ENCODE results near the gene PTPRM.

Gene PTPRM

DNA sequence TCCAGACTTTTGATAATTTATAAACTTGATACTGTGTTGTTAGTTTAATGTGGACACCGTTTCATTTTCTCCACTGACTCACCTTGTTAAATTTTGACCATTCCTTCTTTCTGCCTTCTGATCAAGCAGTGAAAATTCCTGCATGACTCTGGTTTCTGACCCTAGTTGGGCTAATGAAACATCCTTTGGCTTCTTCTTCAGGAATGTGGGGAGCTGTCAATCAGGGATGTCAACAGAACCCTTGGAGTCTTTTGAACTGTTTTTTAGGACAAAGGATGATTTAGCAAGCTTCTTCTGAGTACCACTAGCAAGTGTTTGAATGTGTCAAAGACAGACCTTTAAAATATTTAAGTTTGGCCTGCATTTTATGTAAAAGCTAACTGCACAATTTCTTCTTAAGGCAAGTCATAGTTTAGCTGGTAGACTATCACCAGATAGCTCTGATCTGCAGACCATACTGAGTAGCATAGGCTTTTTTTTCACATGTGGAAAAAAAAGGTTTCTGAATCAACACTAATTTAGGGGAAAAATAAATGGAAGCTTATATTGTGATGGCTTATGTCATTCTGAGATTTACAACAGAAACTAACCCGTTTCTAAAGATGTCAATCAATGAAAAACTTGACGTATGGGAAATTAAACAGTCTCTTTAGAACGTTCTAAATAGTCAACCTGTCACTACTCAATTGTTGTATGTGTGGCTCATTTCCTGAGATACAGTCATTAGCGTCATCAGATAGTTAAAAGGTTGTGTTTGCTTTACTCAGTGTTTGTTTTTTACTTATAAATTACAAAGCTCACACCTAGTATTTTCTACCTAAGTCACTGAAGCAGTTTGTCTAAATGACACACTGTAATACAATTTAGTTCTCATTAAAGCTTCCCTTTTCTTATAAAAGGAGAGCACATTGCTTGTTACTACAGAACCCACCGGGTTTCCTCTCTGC is 311.4 kb downstream of the PTPRM start:
- Histone ChIP-seq H3K36me3 (ENCODE audit: control insufficient read depth in 1 of 2, insufficient read depth in 2 of 2, low read depth in 1 of 2, low read length in 2 of 2) (no peaks in the 10 kb centered on the region), H2BK12ac (ENCODE audit: low read length in 2 of 2) (no peak overlapping the region), H3K14ac (ENCODE audit: low read length in 2 of 2) (no peak overlapping the region), H3K27me3 (ENCODE audit: control insufficient read depth in 1 of 2, insufficient read depth in 1 of 2, low read length in 2 of 2) (no peaks in the 10 kb centered on the region), H3K4me1 (ENCODE audit: control insufficient read depth, insufficient read depth, low read depth, low read length) (peaks cover 4% of the 10 kb centered on the region), H3K9me3 (ENCODE audit: control insufficient read depth, low read length) (no peaks in the 10 kb centered on the region), H3K27ac (ENCODE audit: low read length, poor library complexity, severe bottlenecking) (peak overlapping the region; percentile 68), H2BK120ac (ENCODE audit: low read depth, low read length) (no peak overlapping the region), H3K18ac (ENCODE audit: low read depth in 1 of 2, low read length in 2 of 2) (no peak overlapping the region), H3K4me2 (ENCODE audit: low read length, poor library complexity, severe bottlenecking) (no peak overlapping the region), H2BK15ac (ENCODE audit: low read depth, poor library complexity, severe bottlenecking) (no peak overlapping the region), H3K9ac (ENCODE audit: low read length) (no peak overlapping the region), H3K23ac (ENCODE audit: low read length in 2 of 2) (no peak overlapping the region), H3K4ac (ENCODE audit: low read depth in 1 of 2, low read length in 2 of 2) (no peak overlapping the region), H3K4me3 (ENCODE audit: insufficient read depth in 1 of 2, low read depth in 1 of 2, low read length in 2 of 2) (no peak overlapping the region), H4K8ac (ENCODE audit: low read length) (no peak overlapping the region), H3K79me1 (replicated peaks; ENCODE audit: low read length, poor library complexity, severe bottlenecking) (peaks cover 12% of the 10 kb centered on the region), H2BK5ac (ENCODE audit: low read depth, low read length, poor library complexity, severe bottlenecking) (no peak overlapping the region), H4K91ac (ENCODE audit: low read length) (no peak overlapping the region), H2AK5ac (ENCODE audit: low read length, severe bottlenecking) (no peak overlapping the region), H2AFZ (ENCODE audit: low read depth, low read length) (no peak overlapping the region)
- no peak for DNase-seq
- 46% methylated on average over 3 of the region's 6 CpGs for WGBS

DNA sequence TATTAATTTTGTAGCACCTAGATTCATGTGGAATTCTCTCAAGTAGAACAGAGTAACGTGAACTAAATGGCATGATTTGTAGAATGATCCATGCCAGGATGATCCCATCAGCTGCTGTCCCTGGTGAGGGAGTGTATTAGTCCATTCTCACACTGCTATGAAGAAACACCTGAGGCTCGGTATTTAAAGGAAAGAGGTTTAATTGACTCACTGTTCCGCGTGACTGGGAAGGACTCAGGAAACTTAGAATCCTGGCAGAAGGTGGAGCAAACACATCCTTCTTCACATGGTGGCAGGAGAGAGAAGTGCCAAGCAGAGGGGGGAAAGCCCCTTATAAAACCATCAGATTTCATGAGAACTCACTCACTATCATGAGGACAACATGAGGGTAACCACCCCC is 312.6 kb downstream of the PTPRM start:
- no peak overlapping the region for H4K8ac ChIP-seq (ENCODE audit: low read length)
- H3K9me3 ChIP-seq (ENCODE audit: control insufficient read depth, low read length), result no peaks in the 10 kb centered on the region
- H3K36me3 ChIP-seq (ENCODE audit: control insufficient read depth in 1 of 2, insufficient read depth in 2 of 2, low read depth in 1 of 2, low read length in 2 of 2), result no peaks in the 10 kb centered on the region
- H2AK5ac ChIP-seq (ENCODE audit: low read length, severe bottlenecking), result peak overlapping the region; percentile 48
- peaks cover 19% of the 10 kb centered on the region for H3K79me1 ChIP-seq (replicated peaks; ENCODE audit: low read length, poor library complexity, severe bottlenecking)
- H3K4me1 ChIP-seq (ENCODE audit: control insufficient read depth, insufficient read depth, low read depth, low read length), result peaks cover 4% of the 10 kb centered on the region
- H3K27ac ChIP-seq (ENCODE audit: low read length, poor library complexity, severe bottlenecking), result no peak overlapping the region
- no peak overlapping the region for H3K18ac ChIP-seq (ENCODE audit: low read depth in 1 of 2, low read length in 2 of 2)
- H3K23ac ChIP-seq (ENCODE audit: low read length in 2 of 2), result no peak overlapping the region
- no peaks in the 10 kb centered on the region for H3K27me3 ChIP-seq (ENCODE audit: control insufficient read depth in 1 of 2, insufficient read depth in 1 of 2, low read length in 2 of 2)
- no peak overlapping the region for H3K4ac ChIP-seq (ENCODE audit: low read depth in 1 of 2, low read length in 2 of 2)
- WGBS, result 86% methylated on average over 4 of the region's 4 CpGs
- no peak overlapping the region for H4K91ac ChIP-seq (ENCODE audit: low read length)
- H3K4me2 ChIP-seq (ENCODE audit: low read length, poor library complexity, severe bottlenecking), result no peak overlapping the region
- H3K4me3 ChIP-seq (ENCODE audit: insufficient read depth in 1 of 2, low read depth in 1 of 2, low read length in 2 of 2), result no peak overlapping the region
- H3K9ac ChIP-seq (ENCODE audit: low read length), result no peak overlapping the region
- no peak overlapping the region for H2BK5ac ChIP-seq (ENCODE audit: low read depth, low read length, poor library complexity, severe bottlenecking)
- no peak for DNase-seq
- no peak overlapping the region for H2BK120ac ChIP-seq (ENCODE audit: low read depth, low read length)
- no peak overlapping the region for H3K14ac ChIP-seq (ENCODE audit: low read length in 2 of 2)
- H2AFZ ChIP-seq (ENCODE audit: low read depth, low read length), result no peak overlapping the region
- no peak overlapping the region for H2BK15ac ChIP-seq (ENCODE audit: low read depth, poor library complexity, severe bottlenecking)
- no peak overlapping the region for H2BK12ac ChIP-seq (ENCODE audit: low read length in 2 of 2)

- peak overlapping the region; percentile 34 for H3K4me2 ChIP-seq (ENCODE audit: low read length, poor library complexity, severe bottlenecking)
- H3K27ac ChIP-seq (ENCODE audit: low read length, poor library complexity, severe bottlenecking), result no peak overlapping the region
Measured at GRCh38 chr18:7885865-7886264, 318.7 kb downstream of the PTPRM start.

GRCh38 chr18:7886436-7886835 is 319.3 kb downstream of the PTPRM start:
- H3K23ac ChIP-seq (ENCODE audit: low read length in 2 of 2), result no peak overlapping the region
- no CpG with 5 or more reads among the region's 2 CpGs for WGBS

More at GRCh38 chr18:7885865-7886264, 318.7 kb downstream of the PTPRM start:
- H4K8ac ChIP-seq (ENCODE audit: low read length), result no peak overlapping the region
- no peak overlapping the region for H4K91ac ChIP-seq (ENCODE audit: low read length)
- H3K9ac ChIP-seq (ENCODE audit: low read length), result no peak overlapping the region
- no peaks in the 10 kb centered on the region for H3K9me3 ChIP-seq (ENCODE audit: control insufficient read depth, low read length)
- no peak overlapping the region for H2BK12ac ChIP-seq (ENCODE audit: low read length in 2 of 2)
- H3K4ac ChIP-seq (ENCODE audit: low read depth in 1 of 2, low read length in 2 of 2), result no peak overlapping the region
- H3K18ac ChIP-seq (ENCODE audit: low read depth in 1 of 2, low read length in 2 of 2), result no peak overlapping the region
- no peaks in the 10 kb centered on the region for H3K27me3 ChIP-seq (ENCODE audit: control insufficient read depth in 1 of 2, insufficient read depth in 1 of 2, low read length in 2 of 2)
- peak overlapping the region in 1 of 2 experiments; percentile 28 for H3K14ac ChIP-seq (ENCODE audit: low read length in 2 of 2)
- H3K36me3 ChIP-seq (ENCODE audit: control insufficient read depth in 1 of 2, insufficient read depth in 2 of 2, low read depth in 1 of 2, low read length in 2 of 2), result peaks cover 0 to 10% of the 10 kb centered on the region in 2 experiments
- no peak overlapping the region for H2BK15ac ChIP-seq (ENCODE audit: low read depth, poor library complexity, severe bottlenecking)
- no peak overlapping the region for H2AFZ ChIP-seq (ENCODE audit: low read depth, low read length)
- 61% methylated on average over 3 of the region's 5 CpGs for WGBS
- no peak overlapping the region for H3K4me3 ChIP-seq (ENCODE audit: insufficient read depth in 1 of 2, low read depth in 1 of 2, low read length in 2 of 2)
- H3K4me1 ChIP-seq (ENCODE audit: control insufficient read depth, insufficient read depth, low read depth, low read length), result no peaks in the 10 kb centered on the region
- no peak overlapping the region for H3K23ac ChIP-seq (ENCODE audit: low read length in 2 of 2)
- no peak overlapping the region for H2BK5ac ChIP-seq (ENCODE audit: low read depth, low read length, poor library complexity, severe bottlenecking)
- H3K79me1 ChIP-seq (replicated peaks; ENCODE audit: low read length, poor library complexity, severe bottlenecking), result peaks cover 35% of the 10 kb centered on the region
- H2AK5ac ChIP-seq (ENCODE audit: low read length, severe bottlenecking), result peak overlapping the region; percentile 85
- no peak for DNase-seq
- no peak overlapping the region for H2BK120ac ChIP-seq (ENCODE audit: low read depth, low read length)

More at GRCh38 chr18:7886436-7886835, 319.3 kb downstream of the PTPRM start:
- Histone ChIP-seq H2AFZ (ENCODE audit: low read depth, low read length) (no peak overlapping the region), H3K9me3 (ENCODE audit: control insufficient read depth, low read length) (no peaks in the 10 kb centered on the region), H3K9ac (ENCODE audit: low read length) (no peak overlapping the region), H4K8ac (ENCODE audit: low read length) (no peak overlapping the region), H2AK5ac (ENCODE audit: low read length, severe bottlenecking) (no peak overlapping the region), H3K79me1 (replicated peaks; ENCODE audit: low read length, poor library complexity, severe bottlenecking) (peaks cover 32% of the 10 kb centered on the region), H3K36me3 (ENCODE audit: control insufficient read depth in 1 of 2, insufficient read depth in 2 of 2, low read depth in 1 of 2, low read length in 2 of 2) (peaks cover 0 to 10% of the 10 kb centered on the region in 2 experiments), H2BK120ac (ENCODE audit: low read depth, low read length) (no peak overlapping the region), H4K91ac (ENCODE audit: low read length) (no peak overlapping the region), H2BK5ac (ENCODE audit: low read depth, low read length, poor library complexity, severe bottlenecking) (no peak overlapping the region), H3K14ac (ENCODE audit: low read length in 2 of 2) (no peak overlapping the region), H3K4me2 (ENCODE audit: low read length, poor library complexity, severe bottlenecking) (no peak overlapping the region), H3K18ac (ENCODE audit: low read depth in 1 of 2, low read length in 2 of 2) (no peak overlapping the region), H2BK15ac (ENCODE audit: low read depth, poor library complexity, severe bottlenecking) (no peak overlapping the region), H3K4ac (ENCODE audit: low read depth in 1 of 2, low read length in 2 of 2) (no peak overlapping the region), H2BK12ac (ENCODE audit: low read length in 2 of 2) (no peak overlapping the region), H3K4me3 (ENCODE audit: insufficient read depth in 1 of 2, low read depth in 1 of 2, low read length in 2 of 2) (no peak overlapping the region), H3K27me3 (ENCODE audit: control insufficient read depth in 1 of 2, insufficient read depth in 1 of 2, low read length in 2 of 2) (no peaks in the 10 kb centered on the region), H3K4me1 (ENCODE audit: control insufficient read depth, insufficient read depth, low read depth, low read length) (no peaks in the 10 kb centered on the region), H3K27ac (ENCODE audit: low read length, poor library complexity, severe bottlenecking) (no peak overlapping the region)
- no peak for DNase-seq

Measured in mesenchymal stem cell (in vitro differentiated cells and primary cell).